HEK293T (cell line): ENCODE measurements around the gene AHNAK.

Source experiments
- ARNT ChIP-seq: fragments of 450-650 bp; IDR thresholded peaks from 2 replicates; pipeline ENCODE4 v1.6.1; 2017; ENCODE audit warnings: mild to moderate bottlenecking
- BHLHE40 ChIP-seq: fragments of 450-650 bp; IDR thresholded peaks from 2 replicates; pipeline ENCODE4 v1.6.1; 2016; ENCODE audit warnings: mild to moderate bottlenecking, moderate library complexity, borderline replicate concordance
- CTBP1 ChIP-seq: fragments of 450-650 bp; IDR thresholded peaks from 2 replicates; pipeline ENCODE4 v1.6.1; 2016; ENCODE audit warnings: borderline replicate concordance
- ELF4 ChIP-seq: fragments of 450-650 bp; IDR thresholded peaks from 2 replicates; pipeline ENCODE4 v1.6.1; 2017; ENCODE audit warnings: antibody characterized with exemption
- FOXA1 ChIP-seq: fragments of 450-650 bp; IDR thresholded peaks from 2 replicates; pipeline ENCODE4 v1.6.1; 2016; ENCODE audit warnings: mild to moderate bottlenecking
- FOXK2 ChIP-seq: fragments of 450-650 bp; IDR thresholded peaks from 2 replicates; pipeline ENCODE4 v1.6.1; 2016; ENCODE audit warnings: mild to moderate bottlenecking
- FOXM1 ChIP-seq: fragments of 450-650 bp; IDR thresholded peaks from 2 replicates; pipeline ENCODE4 v1.6.1; 2017; ENCODE audit warnings: mild to moderate bottlenecking, borderline replicate concordance
- LEF1 ChIP-seq: fragments of 450-650 bp; IDR thresholded peaks from 2 replicates; pipeline ENCODE4 v1.6.1; 2017; ENCODE audit warnings: mild to moderate bottlenecking, borderline replicate concordance
- NFRKB ChIP-seq: fragments of 450-650 bp; IDR thresholded peaks from 2 replicates; pipeline ENCODE4 v1.6.1; 2016; ENCODE audit warnings: mild to moderate bottlenecking, moderate library complexity
- SP1 ChIP-seq: fragments of 450-650 bp; IDR thresholded peaks from 2 replicates; pipeline ENCODE4 v1.6.1; 2017
- SUZ12 ChIP-seq: fragments of 450-650 bp; IDR thresholded peaks from 2 replicates; pipeline ENCODE4 v1.6.1; 2016; ENCODE audit warnings: mild to moderate bottlenecking
- TARDBP ChIP-seq: fragments of 450-650 bp; IDR thresholded peaks from 2 replicates; pipeline ENCODE4 v1.6.1; 2016

DNA sequence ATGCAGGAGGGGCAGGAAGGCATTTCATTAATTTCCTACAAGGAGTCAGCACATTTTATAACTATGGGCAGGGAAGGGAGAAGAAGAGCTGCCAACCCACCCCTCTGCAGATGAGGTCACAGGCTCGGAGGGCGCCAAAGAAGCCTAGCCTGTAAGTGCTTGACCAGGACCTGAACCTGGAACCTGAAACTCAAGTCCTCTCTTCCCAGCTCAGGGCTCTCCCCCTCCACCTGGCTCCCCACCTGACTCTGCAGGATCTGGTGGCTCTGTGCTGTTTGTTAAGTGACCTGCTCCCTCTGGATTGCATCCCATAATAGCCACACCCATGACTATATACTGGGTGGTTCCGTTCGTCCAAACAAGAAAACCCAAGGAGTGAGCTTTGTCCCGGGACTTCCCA lies 100.5 kb downstream of the AHNAK start:
- TF ChIP-seq ARNT (no peak), LEF1 (no peak), FOXK2 (no peak), BHLHE40 (no peak), SP1 (no peak), FOXA1 (no peak), TARDBP (no peak), NFRKB (no peak), FOXM1 (no peak), ELF4 (no peak), CTBP1 (no peak), SUZ12 (no peak)
